Left kidney (tissue), 2 donors: ENCODE data around the gene ITGA4. TPM values are rescaled to one million over a fixed set of nuclear protein-coding genes. Genes with fewer than 3 reads are reported as not detected.

Source experiments
- DNase-seq: peaks from one replicate; pipeline ENCODE4 v3.0.0-alpha.2; 2013
- polyA plus RNA-seq: library from polyadenylated mRNA; unstranded; fragments of 120-200 nt; gene quantifications from one replicate; pipeline ENCODE4 v1.2.1, GENCODE V29; 2013; ENCODE audit not compliant: insufficient read length

Gene ITGA4
- polyA plus RNA-seq, 1 donor: 43.9 TPM

- DNase-seq: no peak
Measured at GRCh38 chr2:181574321-181574720, 117.1 kb downstream of the ITGA4 start.

- DNase-seq: no peak
Measured at GRCh38 chr2:181575024-181575649, 118.0 kb downstream of the ITGA4 start.

- DNase-seq: no peak
Measured at GRCh38 chr2:181575650-181576025, 118.5 kb downstream of the ITGA4 start.

- DNase-seq: no peak
Measured at GRCh38 chr2:181576431-181576830, 119.2 kb downstream of the ITGA4 start.

- no peak for DNase-seq
Measured at GRCh38 chr2:181578829-181579228, 121.6 kb downstream of the ITGA4 start.

GRCh38 chr2:181581534-181581933 lies 124.3 kb downstream of the ITGA4 start:
- no peak for DNase-seq

- DNase-seq: no peak
Measured at GRCh38 chr2:181585732-181586131, 128.5 kb downstream of the ITGA4 start.

Other genes starting within 250 kb of the ITGA4 start
- gene CERKL, start 199.7 kb downstream of the ITGA4 start, polyA plus RNA-seq: 20.3 TPM
- gene NEUROD1, start 223.1 kb downstream of the ITGA4 start, polyA plus RNA-seq: not detected